Measurements from ENCODE around the gene SYCP2.
"Not testable (repeated sequence)": the region's sequence is repeated elsewhere in the genome, so short reads cannot be mapped to it uniquely, and the experiment has no call there.

SYCP2 gene

GRCh38 chr20:59958626-59959025 lies 25.2 kb upstream of the SYCP2 start:
- H3F3A ChIP-seq (ENCODE audit: insufficient read depth, low read length), result peaks cover 9% of the 10 kb centered on the region
- peak overlapping the region; percentile 46 for H3K9ac ChIP-seq (ENCODE audit: low read length)
- H3K4me2 ChIP-seq (ENCODE audit: low read depth, low read length), result peak overlapping the region; percentile 69
- H3K79me2 ChIP-seq (ENCODE audit: low read length), result no peaks in the 10 kb centered on the region
- H3K36me3 ChIP-seq (replicated peaks; ENCODE audit: insufficient read depth, low read length), result no peaks in the 10 kb centered on the region
- no peaks in the 10 kb centered on the region for H3K27me3 ChIP-seq (replicated peaks; ENCODE audit: insufficient read depth, low read length)
- H4K20me1 ChIP-seq (ENCODE audit: insufficient read depth, low read length), result no peaks in the 10 kb centered on the region
- peak overlapping the region; percentile 49 for H2AFZ ChIP-seq (ENCODE audit: low read length)
- no peaks in the 10 kb centered on the region for H3K9me2 ChIP-seq (replicated peaks; ENCODE audit: insufficient read depth, low read length)
- TF ChIP-seq CTCF (IDR thresholded peaks at IDR 0.05; ENCODE audit: low read length) (no peak), EZH2phosphoT487 (IDR thresholded peaks at IDR 0.05; ENCODE audit: low read length) (no peak), EZH2 (optimal IDR thresholded peaks at IDR 0.05; ENCODE audit: low read depth, low read length) (no peak)
- DNase-seq, result peak; percentile 66
- H3K4me3 ChIP-seq (ENCODE audit: low read length), result peak overlapping the region; percentile 56
- no peaks in the 10 kb centered on the region for H3K9me3 ChIP-seq (replicated peaks; ENCODE audit: insufficient read depth, low read length)
- peak overlapping the region; percentile 65; the same call in 1 of the 2 replicates for H3K27ac ChIP-seq (ENCODE audit: low read length)
- peaks cover 42% of the 10 kb centered on the region for H3K4me1 ChIP-seq (ENCODE audit: low read length)

GRCh38 chr20:59958123-59958522 lies 24.7 kb upstream of the SYCP2 start, which contains the start of gene CDH26:
TSS of gene CDH26 (plus strand) at chr20:59958423. CDS start at chr20:59958727, 304 bp downstream.
- H3K4me1 ChIP-seq (ENCODE audit: low read length), result peaks cover 42% of the 10 kb centered on the region
- peak within 1 kb of the TSS; percentile 49 for H2AFZ ChIP-seq (ENCODE audit: low read length)
- no peaks in the 10 kb centered on the region for H3K27me3 ChIP-seq (replicated peaks; ENCODE audit: insufficient read depth, low read length)
- H3K27ac ChIP-seq (ENCODE audit: low read length), result peak within 1 kb of the TSS; percentile 65; the same call in 1 of the 2 replicates
- H3F3A ChIP-seq (ENCODE audit: insufficient read depth, low read length), result peaks cover 9% of the 10 kb centered on the region
- no peak for DNase-seq
- H3K4me3 ChIP-seq (ENCODE audit: low read length), result peak within 1 kb of the TSS; percentile 56
- peak within 1 kb of the TSS; percentile 46 for H3K9ac ChIP-seq (ENCODE audit: low read length)
- no peaks in the 10 kb centered on the region for H3K9me3 ChIP-seq (replicated peaks; ENCODE audit: insufficient read depth, low read length)
- H4K20me1 ChIP-seq (ENCODE audit: insufficient read depth, low read length), result no peaks in the 10 kb centered on the region
- TF ChIP-seq EZH2 (optimal IDR thresholded peaks at IDR 0.05; ENCODE audit: low read depth, low read length) (no peak), CTCF (IDR thresholded peaks at IDR 0.05; ENCODE audit: low read length) (no peak), EZH2phosphoT487 (IDR thresholded peaks at IDR 0.05; ENCODE audit: low read length) (no peak)
- no peaks in the 10 kb centered on the region for H3K79me2 ChIP-seq (ENCODE audit: low read length)
- no peaks in the 10 kb centered on the region for H3K36me3 ChIP-seq (replicated peaks; ENCODE audit: insufficient read depth, low read length)
- H3K4me2 ChIP-seq (ENCODE audit: low read depth, low read length), result peak within 1 kb of the TSS; percentile 69
- H3K9me2 ChIP-seq (replicated peaks; ENCODE audit: insufficient read depth, low read length), result no peaks in the 10 kb centered on the region

GRCh38 chr20:59957568-59957967 lies 24.1 kb upstream of the SYCP2 start:
- Histone ChIP-seq H3K4me2 (ENCODE audit: low read depth, low read length) (peak overlapping the region; percentile 69), H3K4me1 (ENCODE audit: low read length) (peaks cover 37% of the 10 kb centered on the region), H3K4me3 (ENCODE audit: low read length) (peak overlapping the region; percentile 56; the same call in 1 of the 2 replicates)
- H3K27me3 ChIP-seq (replicated peaks; ENCODE audit: insufficient read depth, low read length); H3K79me2 ChIP-seq (ENCODE audit: low read length); H3K36me3 ChIP-seq (replicated peaks; ENCODE audit: insufficient read depth, low read length); H3K9me2 ChIP-seq (replicated peaks; ENCODE audit: insufficient read depth, low read length); DNase-seq; H3K9ac ChIP-seq (ENCODE audit: low read length); H3K9me3 ChIP-seq (replicated peaks; ENCODE audit: insufficient read depth, low read length); H3F3A ChIP-seq (ENCODE audit: insufficient read depth, low read length); H4K20me1 ChIP-seq (ENCODE audit: insufficient read depth, low read length); H3K27ac ChIP-seq (ENCODE audit: low read length); H2AFZ ChIP-seq (ENCODE audit: low read length): not testable (repeated sequence)

GRCh38 chr20:59955131-59955796 lies 21.8 kb upstream of the SYCP2 start:
- DNase-seq, result peak; percentile 74
- H2AFZ ChIP-seq (ENCODE audit: low read length), result 0 out of 2 replicates have a peak overlapping the region, but pooled peaks have one; percentile 17
- no peaks in the 10 kb centered on the region for H3K9me2 ChIP-seq (replicated peaks; ENCODE audit: insufficient read depth, low read length)
- no peaks in the 10 kb centered on the region for H3K79me2 ChIP-seq (ENCODE audit: low read length)
- H3F3A ChIP-seq (ENCODE audit: insufficient read depth, low read length), result peaks cover 9% of the 10 kb centered on the region
- H3K27ac ChIP-seq (ENCODE audit: low read length), result peak overlapping the region; percentile 66; the same call in 1 of the 2 replicates
- H3K4me2 ChIP-seq (ENCODE audit: low read depth, low read length), result peak overlapping the region; percentile 21; the same call in 1 of the 2 replicates
- TF ChIP-seq EZH2 (optimal IDR thresholded peaks at IDR 0.05; ENCODE audit: low read depth, low read length) (no peak), CTCF (IDR thresholded peaks at IDR 0.05; ENCODE audit: low read length) (peak; percentile 54)
- no peaks in the 10 kb centered on the region for H3K36me3 ChIP-seq (replicated peaks; ENCODE audit: insufficient read depth, low read length)
- H3K9ac ChIP-seq (ENCODE audit: low read length), result peak overlapping the region; percentile 21; the same call in 1 of the 2 replicates
- no peaks in the 10 kb centered on the region for H3K27me3 ChIP-seq (replicated peaks; ENCODE audit: insufficient read depth, low read length)
- H3K4me1 ChIP-seq (ENCODE audit: low read length), result peaks cover 17% of the 10 kb centered on the region
- no peaks in the 10 kb centered on the region for H4K20me1 ChIP-seq (ENCODE audit: insufficient read depth, low read length)
- H3K9me3 ChIP-seq (replicated peaks; ENCODE audit: insufficient read depth, low read length), result no peaks in the 10 kb centered on the region
- peak overlapping the region; percentile 37 for H3K4me3 ChIP-seq (ENCODE audit: low read length)
